GM21526 (cell line): ENCODE measurements around the gene JAKMIP2.

Experiments used
- ATAC-seq: cut with Tn5 transposase; IDR thresholded peaks from one replicate; pipeline ENCODE4 v1.9.1; 2021; ENCODE audit warnings: moderate library complexity; ENCODE audit not compliant: unreplicated experiment, low FRiP score

Gene JAKMIP2

GRCh38 chr5:147711019-147711418, 71.5 kb downstream of the JAKMIP2 start:
- no peak for ATAC-seq

DNA sequence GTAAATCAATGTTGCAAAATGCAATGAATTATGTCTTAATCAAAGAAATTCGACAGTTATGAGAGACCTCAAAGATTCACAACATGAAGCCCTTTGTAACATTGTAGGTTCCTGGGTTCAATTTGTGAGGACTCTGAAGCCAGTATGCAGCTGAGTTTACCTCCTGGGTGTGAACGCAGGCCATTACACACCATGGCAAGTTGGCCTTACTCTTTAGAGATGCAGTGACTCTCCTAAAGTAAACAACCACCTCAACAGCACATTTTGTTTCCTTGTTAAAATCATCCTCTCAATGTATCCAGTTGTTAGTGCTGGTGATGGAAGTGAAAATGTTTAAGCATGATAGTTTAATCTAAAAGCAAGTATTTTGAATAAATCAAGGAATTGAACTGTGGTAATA, 73.8 kb downstream of the JAKMIP2 start:
- no peak for ATAC-seq

DNA sequence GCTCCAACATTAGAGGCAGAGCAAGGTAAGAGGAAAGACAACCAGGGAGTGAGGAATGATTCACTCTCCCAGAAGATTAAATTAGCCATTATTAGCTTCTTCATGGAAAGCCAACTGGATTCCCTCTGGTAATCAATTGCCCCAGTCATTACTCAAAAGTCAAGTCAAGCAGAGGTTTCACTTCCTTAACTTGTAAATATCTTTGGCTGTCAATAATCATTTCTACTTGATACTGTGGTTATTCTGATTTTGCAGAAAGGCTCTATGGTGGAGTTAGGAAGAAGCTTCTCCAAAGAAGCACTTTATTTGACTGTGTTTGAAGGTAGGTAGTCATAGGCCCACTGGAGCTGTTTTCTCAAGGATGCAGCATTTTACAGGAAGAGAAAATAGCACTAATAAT, 78.0 kb downstream of the JAKMIP2 start:
- no peak for ATAC-seq

GRCh38 chr5:147701468-147701867, 81.1 kb downstream of the JAKMIP2 start:
- ATAC-seq = no peak

- ATAC-seq = no peak
Measured at GRCh38 chr5:147699496-147700088, 82.9 kb downstream of the JAKMIP2 start.

DNA sequence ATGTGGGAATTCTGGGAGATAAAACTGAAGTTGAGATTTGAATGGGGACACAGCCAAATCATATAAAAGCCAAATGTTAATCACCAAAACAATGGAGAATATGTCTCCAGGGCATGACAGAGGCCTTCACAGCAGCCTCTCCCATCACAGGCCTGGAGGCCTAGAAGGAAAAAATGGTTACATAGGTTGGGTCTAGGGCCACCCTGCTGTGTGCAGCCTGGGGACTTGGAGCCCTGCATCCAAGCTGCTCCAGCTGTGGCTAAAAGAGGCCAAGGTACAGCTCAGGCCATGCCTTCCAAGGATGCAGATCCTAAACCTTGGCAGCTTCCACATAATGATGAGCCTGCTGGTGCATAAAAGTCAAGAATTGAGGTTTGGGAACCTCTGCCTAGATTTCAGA, 85.1 kb downstream of the JAKMIP2 start:
- ATAC-seq = no peak

- no peak for ATAC-seq
Measured at GRCh38 chr5:147694772-147695171, 87.8 kb downstream of the JAKMIP2 start.

GRCh38 chr5:147693233-147693632, 89.3 kb downstream of the JAKMIP2 start:
- no peak for ATAC-seq

DNA sequence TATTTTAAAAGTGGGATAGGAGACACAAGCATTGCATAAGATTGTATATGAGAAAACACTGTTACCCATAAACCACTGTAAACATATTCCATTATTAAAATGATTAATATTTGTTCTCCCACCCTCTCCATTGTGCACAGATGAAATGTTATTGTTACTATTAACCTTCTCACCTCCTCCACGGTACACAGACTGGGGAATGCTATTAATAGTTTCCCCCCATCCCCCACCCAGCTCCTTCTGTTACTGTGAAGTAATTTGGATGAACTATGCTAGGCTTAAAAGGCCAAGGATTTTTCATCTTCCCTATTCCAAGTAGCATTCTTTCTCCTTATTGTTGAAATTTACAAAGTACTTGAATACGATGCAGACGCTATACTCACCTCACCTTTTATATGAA, 91.4 kb downstream of the JAKMIP2 start:
- ATAC-seq = no peak

DNA sequence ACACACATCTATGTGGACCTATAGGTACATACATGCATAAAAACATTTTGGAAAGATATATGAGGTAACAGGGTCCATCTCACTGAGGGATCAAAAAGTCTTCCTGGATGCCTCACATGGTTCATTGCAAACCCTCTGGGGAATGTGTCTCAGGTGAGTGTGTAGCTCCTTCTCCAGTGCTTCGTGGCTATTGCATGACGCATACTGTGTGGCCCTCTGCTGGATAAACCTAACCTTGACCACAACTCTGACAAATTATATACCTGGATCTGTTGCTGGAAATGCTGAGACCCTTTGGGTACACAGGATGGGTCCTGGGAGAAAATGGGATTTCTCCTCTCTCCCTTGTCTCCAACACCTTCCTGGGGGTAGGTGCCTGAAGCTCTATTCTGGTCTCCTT, 91.9 kb downstream of the JAKMIP2 start:
- ATAC-seq = no peak

GRCh38 chr5:147689426-147689825, 93.1 kb downstream of the JAKMIP2 start:
- no peak for ATAC-seq

DNA sequence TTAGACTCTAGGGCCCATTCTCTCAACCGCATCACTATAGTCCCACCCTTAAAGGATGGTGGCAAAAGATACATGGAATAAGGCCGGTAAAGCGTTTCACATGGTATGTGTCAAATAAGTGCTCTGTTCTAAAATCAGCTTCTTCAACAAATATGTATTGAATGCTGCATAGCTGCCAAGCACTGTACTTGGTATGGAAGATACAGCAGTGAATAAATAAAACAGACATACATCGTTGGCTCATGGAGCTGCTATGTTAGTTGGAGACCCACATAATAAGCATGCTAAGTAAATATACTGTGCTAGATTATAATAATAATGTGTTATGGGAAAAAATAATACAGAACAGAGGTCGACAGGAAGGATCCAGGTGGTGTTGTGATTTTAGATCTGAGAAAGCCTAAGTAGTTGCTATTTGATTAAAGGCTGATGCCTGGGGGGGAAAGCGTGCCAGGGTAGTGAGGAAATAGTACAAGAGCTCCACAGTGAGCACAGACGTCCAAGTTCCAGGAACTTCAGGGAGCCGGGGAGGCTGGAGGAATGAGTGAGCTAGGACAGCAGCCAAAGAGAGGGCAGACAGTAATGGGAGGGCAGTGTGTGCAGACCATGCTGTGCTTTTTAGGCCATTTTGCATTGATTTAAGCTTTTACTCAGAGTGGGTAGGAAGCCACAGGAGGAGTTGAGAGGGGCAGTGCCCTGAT, 93.7 kb downstream of the JAKMIP2 start:
- no peak for ATAC-seq

DNA sequence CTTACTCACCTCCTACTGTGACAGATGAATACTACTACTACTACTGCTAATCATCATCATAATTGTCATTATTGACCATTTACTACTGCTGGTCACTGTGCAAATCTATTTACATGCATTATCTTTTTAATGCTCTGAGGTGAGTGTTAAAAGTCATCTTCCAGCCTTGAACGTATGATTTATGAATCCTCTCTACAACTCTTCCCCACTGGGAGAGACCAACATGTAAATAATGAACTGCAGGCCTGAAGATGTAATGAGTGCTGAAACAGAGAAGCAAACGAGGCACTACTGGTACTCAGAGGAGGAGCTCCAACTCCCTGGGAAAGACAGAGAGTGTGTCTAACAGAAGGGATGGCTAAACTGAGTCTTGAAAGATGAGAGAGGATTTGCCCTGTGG, 95.4 kb downstream of the JAKMIP2 start:
- no peak for ATAC-seq

- no peak for ATAC-seq
Measured at GRCh38 chr5:147686421-147686820, 96.1 kb downstream of the JAKMIP2 start.

GRCh38 chr5:147685993-147686392, 96.5 kb downstream of the JAKMIP2 start:
- no peak for ATAC-seq

DNA sequence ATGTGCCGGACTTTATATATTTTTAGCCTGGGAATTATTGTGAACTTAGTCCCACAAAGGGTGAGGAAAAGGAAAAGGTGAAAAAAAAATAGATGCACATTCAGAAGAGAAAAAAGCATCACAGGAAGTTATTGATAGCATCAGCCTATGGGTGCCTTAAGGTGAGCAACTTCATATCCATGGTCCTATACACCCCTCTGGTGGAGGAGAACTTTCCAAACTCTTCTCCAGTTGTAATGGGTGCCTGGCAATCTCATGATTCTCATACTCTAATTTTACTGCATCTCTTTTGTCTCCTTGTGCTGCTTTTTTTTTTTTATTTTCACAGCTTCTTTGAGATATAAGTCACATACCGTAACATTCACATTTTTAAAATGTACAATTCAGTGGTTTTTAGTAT, 107.4 kb downstream of the JAKMIP2 start:
- no peak for ATAC-seq

DNA sequence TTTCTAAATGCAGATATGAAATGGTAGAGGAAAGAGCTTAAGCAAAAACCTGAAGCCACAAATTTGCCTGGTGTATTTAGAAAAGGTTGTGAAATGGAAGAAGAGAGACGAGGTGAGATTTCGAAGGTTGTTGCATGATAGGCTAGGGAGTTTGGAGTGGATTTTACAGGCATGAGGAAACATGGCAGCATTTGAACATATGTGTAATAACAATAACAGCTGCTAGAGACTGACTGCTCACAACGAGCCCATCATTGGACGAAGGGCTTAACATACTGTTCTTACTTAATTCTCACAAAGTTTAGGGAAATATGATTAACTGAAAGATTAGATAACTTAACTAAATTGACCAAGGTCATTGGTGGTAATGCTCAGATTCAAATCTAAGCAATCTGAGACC, 108.1 kb downstream of the JAKMIP2 start:
- ATAC-seq = no peak

- no peak for ATAC-seq
Measured at GRCh38 chr5:147673791-147674190, 108.7 kb downstream of the JAKMIP2 start.

DNA sequence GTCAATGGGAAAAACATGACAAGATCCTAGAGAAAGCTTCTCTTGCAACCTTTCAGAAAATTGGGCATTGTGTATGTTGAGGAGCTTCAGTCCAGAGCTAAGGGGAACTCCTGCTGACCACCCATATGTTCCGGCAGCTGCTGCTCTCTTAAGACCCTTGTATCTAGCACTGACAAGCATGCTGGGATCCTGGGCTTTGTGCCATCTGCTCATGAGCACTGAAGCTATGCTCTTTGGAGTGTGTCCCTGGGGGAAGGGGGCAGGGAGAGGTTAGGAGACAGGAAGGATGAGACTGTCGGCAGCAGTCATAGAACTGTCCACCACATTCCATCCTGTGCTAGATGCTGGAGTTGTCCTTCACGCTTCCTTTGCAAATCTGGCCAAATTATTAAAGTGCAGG, 109.3 kb downstream of the JAKMIP2 start:
- no peak for ATAC-seq

DNA sequence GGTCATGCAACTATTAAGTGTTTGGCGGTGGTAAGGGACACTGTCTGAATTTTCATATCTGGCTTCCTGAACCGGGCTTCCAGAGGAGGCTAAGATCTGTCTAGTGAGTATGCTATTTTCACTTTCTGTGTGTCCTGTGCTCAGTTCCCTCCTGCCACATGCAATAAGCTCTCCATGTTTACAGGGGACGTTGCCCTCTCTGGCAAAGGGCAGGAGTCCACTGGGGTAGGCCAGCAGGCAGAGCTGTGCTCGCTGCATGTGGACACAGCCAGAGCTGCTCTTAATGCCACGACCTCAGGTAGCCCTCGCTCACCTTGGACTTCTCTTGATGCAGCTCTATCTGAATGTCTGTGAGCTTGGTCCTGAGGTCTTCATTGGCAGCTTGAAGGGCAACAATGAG, 111.2 kb downstream of the JAKMIP2 start:
- no peak for ATAC-seq

DNA sequence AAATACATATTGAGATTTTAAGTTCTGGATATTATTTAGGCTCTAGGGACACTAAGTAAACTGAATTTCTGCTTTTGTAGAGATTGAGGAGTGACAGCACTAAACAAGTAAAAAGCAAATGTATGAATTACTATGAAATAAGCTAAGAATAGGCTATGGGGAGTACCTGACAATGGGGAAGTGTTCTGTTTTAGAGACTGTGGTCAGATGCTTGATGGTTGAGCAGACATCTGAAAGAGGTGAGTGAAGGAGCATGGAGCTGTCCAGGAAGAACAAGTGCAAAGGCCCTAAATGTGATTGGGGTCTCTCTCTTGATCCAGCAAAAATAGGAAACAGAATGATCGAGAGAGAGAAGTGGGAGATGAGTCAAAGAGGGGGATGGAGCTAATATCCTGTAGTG, 111.7 kb downstream of the JAKMIP2 start:
- ATAC-seq = no peak

- ATAC-seq = no peak
Measured at GRCh38 chr5:147669169-147669869, 113.2 kb downstream of the JAKMIP2 start.
